ENCODE results near the gene CSMD2. TPM values are rescaled to one million over a fixed set of nuclear protein-coding genes. Genes with fewer than 3 reads are reported as not detected.

The CSMD2 gene
- total and polyA plus RNA-seq, 2 experiments from 2014 or later: 5.3 to 16.6 TPM

GRCh38 chr1:34054920-34055319, 110.1 kb downstream of the CSMD2 start:
- H3K79me2 ChIP-seq (replicated peaks; ENCODE audit: insufficient read depth): peaks cover 21% of the 10 kb centered on the region
- no peak overlapping the region for H3K4me2 ChIP-seq
- H3K9me3 Mint-ChIP-seq: peaks cover 5% of the 10 kb centered on the region; the same call in 1 of the 3 replicates
- no peaks in the 10 kb centered on the region for H3K36me3 ChIP-seq (ENCODE audit: insufficient read depth)
- no peak overlapping the region for H3K4me3 Mint-ChIP-seq
- 0 out of 2 replicates have a peak overlapping the region, but pooled peaks have one; percentile 28 for H3K27ac Mint-ChIP-seq
- ATAC-seq (no peak), DNase-seq (ENCODE audit: low spot score) (no peak)
- no peak overlapping the region for H2AFZ ChIP-seq
- no peak overlapping the region for H3K27ac ChIP-seq (ENCODE audit: low read depth)
- peaks cover 9% of the 10 kb centered on the region; the same call in 1 of the 2 replicates for H3K4me1 ChIP-seq (ENCODE audit: insufficient read depth)
- H3K4me3 ChIP-seq: no peak overlapping the region
- peaks cover 23% of the 10 kb centered on the region for H3K36me3 Mint-ChIP-seq (ENCODE audit: low read depth)
- H3K9me2 ChIP-seq (ENCODE audit: insufficient read depth): no peaks in the 10 kb centered on the region
- H4K20me1 ChIP-seq (replicated peaks; ENCODE audit: insufficient read depth): peaks cover 8% of the 10 kb centered on the region; the same call in 1 of the 2 replicates
- no peaks in the 10 kb centered on the region for H3F3A ChIP-seq (replicated peaks; ENCODE audit: low read depth)
- peaks cover 3% of the 10 kb centered on the region for H3K27me3 Mint-ChIP-seq (ENCODE audit: insufficient read depth, low read depth, poor library complexity)
- no peak for TF ChIP-seq CREB1 (CRISPR knock-in tag; IDR thresholded peaks at IDR 0.05; ENCODE audit: low read depth)
- no peak for TF ChIP-seq ZNF114 (CRISPR knock-in tag; IDR thresholded peaks at IDR 0.05)
- no peak for TF ChIP-seq POLR2AphosphoS5 (IDR thresholded peaks at IDR 0.05; ENCODE audit: low read depth)
- TF ChIP-seq ETS1 (IDR thresholded peaks at IDR 0.05): no peak
- no peak for TF ChIP-seq STAT1 (IDR thresholded peaks at IDR 0.05; ENCODE audit: unreplicated experiment)
- TF ChIP-seq ZNF462 (CRISPR knock-in tag; IDR thresholded peaks at IDR 0.05): no peak
- no peak for TF ChIP-seq NANOG (IDR thresholded peaks at IDR 0.05; ENCODE audit: borderline replicate concordance)
- no peak for TF ChIP-seq EZH2 (IDR thresholded peaks at IDR 0.05; ENCODE audit: low read depth, unreplicated experiment)
- TF ChIP-seq ZNF331 (CRISPR knock-in tag; IDR thresholded peaks at IDR 0.05; ENCODE audit: low read depth): no peak
- TF ChIP-seq CTCF (conservative IDR thresholded peaks at IDR 0.05; ENCODE audit: low read depth in 2 of 2): no peak
- no peak for TF ChIP-seq EZH2phosphoT487 (IDR thresholded peaks at IDR 0.05; ENCODE audit: unreplicated experiment)
- TF ChIP-seq REST (IDR thresholded peaks at IDR 0.05; ENCODE audit: unreplicated experiment): no peak
- no peak for TF ChIP-seq JUNB (IDR thresholded peaks at IDR 0.05; ENCODE audit: unreplicated experiment)
- peaks cover 29% of the 10 kb centered on the region for H3K4me1 Mint-ChIP-seq
- no peaks in the 10 kb centered on the region for H3K27me3 ChIP-seq (ENCODE audit: insufficient read depth)
